Amniotic stem cell (primary cell): ENCODE results near the gene AMMECR1L.
"Not testable (repeated sequence)": the region's sequence is repeated elsewhere in the genome, so short reads cannot be mapped to it uniquely, and the experiment has no call there.

Experiments
- DNase-seq: peaks from one replicate; lab custom pipeline; 2025; lab: John Stamatoyannopoulos, UW

Gene AMMECR1L

DNA sequence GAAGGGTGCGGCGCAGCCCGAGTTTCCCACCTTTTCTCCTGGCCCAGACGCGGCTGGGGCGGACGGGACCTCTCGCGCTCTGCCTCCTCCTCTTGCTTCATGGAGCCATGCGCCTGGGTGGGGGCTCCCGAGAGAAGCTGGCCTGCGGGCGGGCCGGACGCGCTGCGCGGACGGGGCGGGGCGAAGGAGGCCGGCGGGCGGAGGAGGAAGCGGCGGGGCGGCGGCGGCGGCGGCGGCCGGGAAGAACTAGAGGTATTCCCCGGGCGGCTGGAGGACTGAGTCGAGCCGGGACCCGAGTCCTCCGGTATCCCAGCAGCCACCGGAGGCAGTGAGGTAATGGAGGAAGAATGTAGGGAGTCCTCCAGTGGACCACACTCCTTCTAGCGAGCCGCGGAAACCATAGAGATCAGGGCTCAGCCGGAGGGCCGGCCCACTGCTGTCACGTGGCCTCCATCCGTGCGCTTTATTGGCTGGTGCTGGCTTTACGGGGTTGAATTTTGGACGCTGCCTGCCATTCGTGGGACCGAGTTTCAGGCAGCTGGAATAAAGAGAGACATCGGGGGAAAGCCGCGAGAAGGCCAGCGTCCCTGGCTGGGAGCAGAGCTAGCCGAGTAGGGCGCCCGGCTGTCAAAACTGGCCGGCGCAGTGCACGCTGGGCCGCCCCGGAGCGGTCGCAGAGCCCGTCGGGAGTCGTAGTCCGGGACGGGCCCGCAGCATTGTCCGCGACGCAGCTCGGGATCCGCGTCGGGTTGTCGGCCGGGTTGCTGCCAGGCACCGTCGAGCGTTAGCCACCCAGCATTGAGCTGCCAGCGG, at the start of gene AMMECR1L:
TSS of gene AMMECR1L (minus strand) at position 177 of the 813 bp plus-strand sequence. CDS start 11,722 bp downstream, outside the sequence.
- DNase-seq, result not testable (repeated sequence)

DNA sequence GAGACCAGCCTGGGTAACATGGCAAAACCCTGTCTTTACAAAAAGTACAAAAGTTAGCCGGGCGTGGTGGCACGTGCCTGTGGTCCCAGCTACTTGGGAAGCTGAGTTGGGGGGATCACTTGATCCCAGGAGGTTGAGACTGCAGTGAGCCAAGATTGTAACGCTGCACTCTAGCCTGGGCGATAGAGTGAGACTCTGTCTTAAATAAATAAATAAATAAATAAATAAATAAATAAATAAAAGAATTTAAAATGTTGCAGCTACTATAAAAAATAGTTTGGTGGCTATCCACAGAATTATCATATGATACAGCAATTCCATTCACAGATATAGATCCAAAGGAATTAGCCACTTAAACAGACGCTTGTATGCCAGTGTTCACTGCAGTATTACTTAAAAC, 49.6 kb upstream of the AMMECR1L start:
- no peak for DNase-seq

DNA sequence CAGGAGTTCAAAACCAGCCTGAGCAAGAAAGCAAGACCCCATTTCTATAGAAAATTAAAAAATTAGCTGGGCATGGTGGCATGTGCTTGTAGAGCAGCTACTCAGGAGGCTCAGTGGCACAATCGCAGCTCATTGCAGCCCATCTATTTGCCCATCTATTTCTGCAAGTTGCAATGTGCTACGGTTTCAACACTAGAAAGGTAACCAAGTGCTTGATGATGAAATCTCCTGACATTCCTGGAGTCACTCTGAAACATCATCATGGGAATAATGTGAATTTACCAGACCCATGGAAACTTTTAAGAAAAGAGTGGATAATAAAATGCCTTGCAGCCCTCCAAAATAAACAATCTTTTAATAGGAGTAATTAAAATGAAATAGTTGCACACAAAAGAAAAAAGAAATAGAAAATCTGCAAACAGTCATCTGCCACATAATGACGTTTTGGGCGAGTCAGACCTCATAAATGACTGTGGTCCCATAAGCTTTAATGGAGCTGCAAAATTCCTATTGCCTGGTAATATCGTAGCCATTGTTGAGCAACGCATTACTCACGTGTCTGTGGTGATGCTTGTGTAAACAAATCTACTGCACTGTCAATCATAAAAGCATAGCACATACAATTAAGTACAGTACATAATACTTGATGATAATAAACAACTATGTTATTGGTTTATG, 46.6 kb upstream of the AMMECR1L start:
- DNase-seq, result no peak

DNA sequence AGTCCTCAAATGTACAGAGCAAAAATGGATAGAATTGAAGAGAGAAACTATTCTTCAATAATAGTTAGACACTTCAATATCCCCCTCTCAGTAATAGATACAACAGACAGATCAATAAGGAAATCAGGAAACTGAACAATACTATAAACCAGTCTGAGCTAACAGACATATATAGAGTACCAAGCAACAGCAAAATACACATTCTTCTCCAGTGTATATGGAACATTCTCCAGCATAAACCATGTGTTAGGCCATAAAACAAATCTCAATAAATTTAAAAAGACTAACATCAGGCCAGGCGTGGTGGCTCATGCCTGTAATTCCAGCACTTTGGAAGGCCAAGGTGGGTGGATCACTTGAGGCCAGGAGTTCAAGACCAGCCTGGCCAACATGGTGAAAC, 43.7 kb upstream of the AMMECR1L start:
- DNase-seq, result no peak

DNA sequence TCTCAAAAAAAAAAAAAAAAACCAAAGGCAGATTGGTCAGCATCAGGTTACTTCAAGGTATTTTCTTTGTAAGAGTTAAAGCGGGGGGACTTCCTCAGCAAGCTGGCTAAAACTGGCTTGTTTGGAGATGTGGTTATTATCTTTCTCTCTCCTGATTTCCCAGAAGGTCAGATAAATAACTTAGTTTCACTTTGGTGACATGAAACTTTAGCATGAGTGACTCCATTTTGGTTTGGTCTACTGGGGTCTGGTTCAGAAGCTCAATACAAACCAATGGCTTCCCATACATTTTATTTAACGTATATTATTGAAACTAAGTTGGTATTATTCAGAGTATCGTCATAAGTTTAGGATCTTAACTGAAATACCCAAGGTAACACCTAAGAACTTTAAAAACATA, 41.6 kb upstream of the AMMECR1L start:
- no peak for DNase-seq

DNA sequence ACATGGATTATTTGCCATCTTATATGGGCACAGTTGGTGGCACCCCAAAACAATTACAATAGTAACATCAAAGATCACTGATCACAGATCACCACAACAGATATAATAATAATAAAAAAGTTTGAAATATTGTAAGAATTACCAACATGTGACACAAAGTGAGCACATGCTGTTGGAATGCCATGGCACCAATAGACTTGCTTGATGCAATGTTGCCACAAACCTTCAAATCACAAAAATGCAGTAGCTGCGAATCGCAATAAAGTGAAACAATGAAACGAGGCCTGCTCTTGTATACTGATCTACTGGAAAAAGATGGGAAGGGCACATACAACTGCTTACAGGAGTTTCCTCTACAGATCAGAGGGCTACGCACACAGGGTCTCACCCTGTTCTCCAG, 32.2 kb upstream of the AMMECR1L start:
- no peak for DNase-seq

DNA sequence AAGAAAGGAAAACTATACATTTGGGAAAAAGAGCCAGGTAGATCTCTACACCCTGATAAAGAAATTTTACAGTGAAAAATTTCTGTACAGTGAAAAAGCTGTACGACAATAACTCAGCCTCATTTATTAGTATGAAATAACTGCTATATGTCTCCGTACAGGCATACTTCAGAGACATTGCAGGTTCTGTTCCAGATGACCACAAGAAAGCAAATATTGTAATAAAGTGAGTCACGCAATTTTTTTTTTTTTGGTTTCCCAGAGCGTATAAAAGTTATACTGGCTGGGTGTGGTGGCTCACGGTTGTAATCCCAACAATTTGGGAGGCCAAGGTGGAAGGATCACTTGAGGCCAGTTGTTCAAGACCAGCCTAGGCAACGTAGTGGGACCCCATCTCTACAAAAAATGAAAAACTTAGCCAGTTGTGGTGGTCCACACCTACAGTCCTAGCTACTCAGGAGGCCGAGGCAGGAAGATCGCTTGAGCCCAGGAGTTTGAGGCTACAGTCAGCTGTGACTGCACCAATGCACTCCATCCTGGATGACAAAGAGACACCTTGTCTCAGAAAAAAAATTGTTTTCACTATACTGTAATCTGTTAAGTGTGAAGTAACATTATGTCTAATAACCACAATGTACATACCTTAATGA, 28.2 kb upstream of the AMMECR1L start:
- DNase-seq, result no peak

DNA sequence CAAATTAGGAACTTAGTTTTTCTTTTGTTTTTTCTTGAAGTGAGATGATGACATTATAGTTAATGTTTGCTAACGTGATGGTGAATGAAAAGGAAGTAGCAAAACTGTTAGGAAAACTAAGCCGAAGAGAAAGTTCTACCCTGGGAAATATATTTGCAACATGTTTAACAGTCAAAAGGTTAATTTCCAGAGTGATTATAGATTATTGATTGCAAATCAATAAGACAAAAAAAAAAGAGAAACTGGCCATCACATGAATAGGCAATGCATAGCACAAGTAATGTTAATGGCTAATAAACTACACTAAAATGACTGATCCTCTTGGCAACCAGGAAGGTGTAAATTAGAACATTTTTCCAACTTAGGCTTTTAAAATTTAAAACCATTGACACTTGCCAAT, 26.0 kb upstream of the AMMECR1L start:
- DNase-seq, result no peak

DNA sequence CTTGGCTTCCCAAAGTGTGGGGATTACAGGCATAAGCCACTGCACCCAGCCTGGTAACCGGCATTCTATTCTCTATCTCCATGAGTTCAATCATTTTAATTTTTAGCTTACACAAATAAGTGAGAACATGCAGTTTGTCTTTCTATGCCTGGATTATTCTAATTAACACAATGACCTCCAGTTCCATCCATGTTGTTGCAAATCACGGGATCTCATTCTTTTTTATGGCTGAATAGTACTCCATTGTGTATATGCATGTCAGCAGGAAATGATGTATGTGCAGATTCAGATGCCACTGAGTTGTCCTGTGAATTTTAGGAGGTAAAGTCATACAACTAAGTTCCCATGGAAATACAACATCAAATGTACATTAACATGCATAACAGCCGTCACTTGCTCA, 24.7 kb upstream of the AMMECR1L start:
- DNase-seq, result no peak

DNA sequence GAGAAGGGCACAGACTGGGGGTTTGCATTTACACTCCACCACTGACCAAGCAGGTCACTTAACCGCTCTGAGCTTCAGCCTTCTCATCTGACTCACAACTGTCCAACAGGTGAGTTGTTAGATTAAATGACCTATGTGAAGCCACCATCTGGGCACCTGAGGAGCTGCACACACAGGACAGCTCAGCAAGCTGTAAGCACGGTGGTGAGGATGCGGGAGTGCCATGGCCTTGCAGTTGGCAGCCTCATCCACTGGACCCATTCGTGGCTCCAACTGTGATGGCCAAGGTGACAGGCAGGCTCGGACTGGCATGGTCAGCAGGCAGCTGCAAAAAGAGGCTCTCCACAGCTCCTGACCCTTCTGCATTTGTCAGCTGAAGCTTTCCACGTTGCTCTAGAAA, 23.3 kb upstream of the AMMECR1L start:
- DNase-seq, result no peak

DNA sequence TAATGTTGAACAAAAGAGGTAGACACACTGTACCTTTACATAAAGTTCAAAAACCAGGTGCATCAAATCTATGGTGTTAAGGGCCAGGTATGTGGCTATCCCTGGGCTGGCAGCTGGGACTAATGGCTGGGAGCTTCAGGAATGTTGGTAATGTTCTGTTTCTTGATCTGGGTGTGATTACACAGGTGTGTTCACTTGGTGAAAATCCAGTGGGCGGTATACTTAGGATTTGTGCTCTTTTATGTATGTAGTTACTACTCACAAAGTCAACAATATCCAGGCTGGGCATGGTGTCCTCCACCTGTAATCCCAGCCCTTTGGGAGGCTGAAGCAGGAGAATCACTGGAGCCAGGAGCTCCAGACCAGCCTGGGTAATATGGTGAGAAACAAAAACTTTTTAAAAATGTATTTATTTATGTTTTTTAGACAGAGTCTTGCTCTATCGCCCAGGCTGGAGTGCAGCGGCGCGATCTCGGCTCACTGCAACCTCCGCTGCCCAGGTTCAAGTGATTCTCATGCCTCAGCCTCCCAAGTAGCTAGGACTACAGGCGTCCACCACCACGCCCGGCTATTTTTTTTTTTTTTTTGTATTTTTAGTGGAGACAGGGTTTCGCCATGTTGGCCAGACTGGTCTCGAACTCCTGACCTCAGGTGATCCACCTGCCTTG, 22.1 kb upstream of the AMMECR1L start:
- not testable (repeated sequence) for DNase-seq

DNA sequence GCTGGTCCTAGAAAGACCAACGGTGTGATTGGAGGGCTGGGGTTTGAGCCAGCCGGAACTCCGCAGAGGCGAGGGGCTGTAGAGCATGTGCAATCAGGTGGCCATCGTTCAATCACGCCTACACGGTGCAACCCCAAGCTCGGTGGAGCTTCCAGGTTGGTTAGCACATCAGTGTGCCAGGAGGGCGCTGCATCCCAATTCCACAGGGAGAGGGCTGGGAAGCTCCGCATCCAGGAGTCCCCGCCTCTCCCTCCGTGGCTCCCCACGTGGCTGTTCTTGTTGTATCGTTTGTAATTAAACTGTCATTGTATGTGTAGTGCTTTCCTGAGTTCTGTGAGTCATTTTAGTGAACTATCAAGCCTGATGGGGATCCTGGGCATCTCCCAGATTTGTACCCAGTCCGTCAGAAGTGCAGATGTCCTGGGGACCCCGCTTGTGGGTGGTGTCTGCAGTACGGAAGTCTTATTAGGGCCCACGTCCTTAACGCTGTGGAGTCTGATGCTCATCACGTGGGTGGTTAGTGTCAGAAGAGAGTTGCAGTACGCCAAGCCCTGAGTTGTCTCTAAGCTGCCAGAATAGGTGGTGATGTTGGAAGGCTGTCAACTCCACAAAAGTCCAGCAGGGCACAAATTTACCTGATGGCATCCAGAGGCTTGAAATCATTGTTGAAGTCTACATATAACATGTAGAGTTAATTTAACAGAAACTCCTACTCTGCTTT, 20.6 kb upstream of the AMMECR1L start:
- no peak for DNase-seq

DNA sequence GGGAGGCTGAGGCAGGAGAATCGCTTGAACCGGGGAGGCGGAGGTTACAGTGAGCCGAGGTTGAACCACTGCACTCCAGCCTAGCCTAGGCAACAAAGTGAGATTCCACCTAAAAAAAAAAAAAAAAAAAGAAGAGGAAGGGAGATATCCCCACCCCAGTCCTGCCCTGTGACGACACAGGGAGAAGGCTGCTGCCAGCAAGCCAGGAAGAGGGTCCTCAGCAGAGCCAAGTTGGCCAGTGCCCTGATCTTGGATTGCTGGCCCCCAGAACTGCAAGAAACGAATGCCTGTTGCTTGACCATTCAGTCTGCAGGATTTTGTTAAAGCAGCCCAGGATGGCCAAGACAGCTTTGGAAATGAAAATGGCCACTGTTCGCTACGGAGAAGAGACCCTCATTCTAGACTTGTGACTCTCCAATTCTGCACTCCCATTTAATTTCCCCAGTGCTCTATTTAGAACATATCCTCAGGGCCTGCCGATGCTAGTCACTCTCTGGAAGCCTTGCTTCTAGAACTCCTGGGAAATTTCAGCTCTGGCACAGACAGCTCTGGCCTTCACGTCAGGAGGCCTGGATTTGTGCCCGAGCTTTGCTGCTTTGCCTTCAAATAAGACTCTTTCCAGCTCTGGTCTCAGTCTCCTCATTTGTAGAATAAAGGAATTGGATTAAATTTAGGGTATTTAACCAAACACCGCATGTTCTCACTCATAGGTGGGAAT, 15.7 kb upstream of the AMMECR1L start:
- no peak for DNase-seq

DNA sequence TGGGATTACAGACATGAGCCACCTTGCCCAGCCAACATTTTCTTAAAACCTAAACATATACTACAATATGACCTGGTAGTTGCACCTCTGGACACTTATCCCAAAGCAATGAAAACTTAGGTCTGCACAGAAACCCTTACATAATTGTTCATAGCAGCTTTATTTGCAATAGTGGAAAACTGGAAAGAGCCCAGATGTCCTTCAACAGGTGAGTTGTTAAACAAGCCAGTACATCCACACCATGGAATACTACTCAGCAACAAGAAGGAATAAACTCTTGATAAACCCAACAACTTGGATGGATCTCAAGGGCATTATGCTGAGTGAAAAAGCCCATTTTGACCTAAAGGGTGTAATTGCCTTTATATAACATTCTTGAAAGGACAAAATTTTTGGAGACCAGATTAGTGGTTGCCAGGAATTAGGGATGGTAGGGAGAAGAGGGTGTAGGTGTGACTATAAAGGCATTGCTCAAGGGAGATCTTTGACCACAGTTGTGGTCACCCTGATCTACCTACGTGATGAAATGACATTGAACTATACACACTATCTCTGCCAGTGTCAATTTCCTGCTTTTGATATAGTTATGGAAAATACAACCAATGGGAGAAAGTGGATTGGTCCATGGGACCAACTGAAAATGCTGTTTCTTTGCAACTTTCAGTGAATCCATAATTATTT, 11.9 kb upstream of the AMMECR1L start:
- no peak for DNase-seq

DNA sequence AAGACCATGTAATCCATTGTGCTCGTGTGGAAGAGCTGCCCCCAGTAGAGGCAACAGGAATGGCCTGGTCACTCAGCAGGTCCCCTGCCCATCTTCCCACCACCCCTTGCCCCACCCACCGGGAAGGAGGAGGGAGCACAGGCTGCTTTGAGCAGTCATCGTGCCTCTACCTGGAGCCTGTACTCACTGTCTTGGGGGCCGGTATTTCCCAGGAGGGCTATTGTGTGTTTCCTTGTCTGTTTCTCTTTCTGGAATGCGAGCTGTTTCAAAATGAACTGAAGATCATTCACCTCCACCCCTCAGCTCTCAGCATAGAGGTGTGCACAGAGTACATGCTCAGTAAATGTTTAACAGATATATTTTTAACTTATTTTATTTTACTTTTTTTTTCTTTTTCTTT, 7.7 kb upstream of the AMMECR1L start:
- DNase-seq, result no peak

DNA sequence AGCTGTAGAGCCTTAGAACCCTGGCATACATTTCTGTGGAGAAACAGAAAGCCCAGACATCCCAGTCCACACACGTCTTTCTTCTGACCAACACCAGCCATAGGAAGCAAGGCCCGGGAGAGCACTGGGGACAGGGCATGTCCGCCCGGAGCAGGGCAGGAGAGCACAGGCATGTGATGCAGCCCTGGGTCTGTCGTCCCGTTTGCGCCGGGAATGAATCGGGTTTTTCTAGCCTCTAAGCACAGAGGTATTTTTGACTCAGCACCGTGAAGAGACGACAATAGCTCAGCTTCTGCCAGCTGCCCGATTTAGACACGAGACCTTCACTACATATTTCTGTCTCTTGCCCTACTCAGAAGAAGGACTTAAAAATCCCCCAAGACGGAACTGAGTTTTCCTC, 7.3 kb upstream of the AMMECR1L start:
- no peak for DNase-seq

DNA sequence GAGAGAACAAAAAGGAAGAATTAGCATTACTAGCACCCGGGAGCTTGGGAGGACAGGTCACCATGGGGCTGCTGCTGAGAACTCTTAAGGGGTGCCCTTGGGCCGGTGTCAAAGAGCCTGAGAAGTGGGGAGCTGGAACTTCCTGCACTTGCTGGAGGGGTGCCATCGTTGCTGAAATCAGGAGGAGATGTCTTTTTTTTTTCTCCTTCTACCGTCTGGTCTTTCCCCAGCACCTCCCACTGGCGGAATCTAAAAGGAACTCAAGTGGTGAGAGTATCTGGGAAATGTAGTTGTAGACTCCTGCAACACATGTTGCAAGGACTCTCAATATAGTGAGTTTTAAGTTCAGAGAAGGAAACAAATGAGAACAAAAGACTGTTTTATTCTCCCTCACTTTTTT, 6.1 kb upstream of the AMMECR1L start:
- no peak for DNase-seq

DNA sequence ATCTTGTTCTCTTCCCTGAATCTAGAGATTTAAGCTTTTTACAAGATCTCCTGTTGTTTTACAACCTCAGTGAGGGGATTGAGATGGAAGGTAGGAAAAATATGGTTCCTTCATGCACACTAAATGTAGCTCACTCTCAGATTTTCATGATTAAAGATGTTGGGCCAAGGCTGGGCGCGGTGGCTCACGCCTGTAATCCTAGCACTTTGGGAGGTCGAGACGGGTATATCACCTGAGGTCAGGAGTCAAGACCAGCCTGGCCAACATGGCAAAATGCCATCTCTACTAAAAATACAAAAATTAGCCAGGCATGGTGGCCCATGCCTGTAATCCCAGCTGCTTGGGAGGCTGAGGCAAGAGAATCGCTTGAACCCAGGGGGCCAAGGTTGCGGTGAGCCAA, 5.0 kb upstream of the AMMECR1L start:
- DNase-seq, result not testable (repeated sequence)

DNA sequence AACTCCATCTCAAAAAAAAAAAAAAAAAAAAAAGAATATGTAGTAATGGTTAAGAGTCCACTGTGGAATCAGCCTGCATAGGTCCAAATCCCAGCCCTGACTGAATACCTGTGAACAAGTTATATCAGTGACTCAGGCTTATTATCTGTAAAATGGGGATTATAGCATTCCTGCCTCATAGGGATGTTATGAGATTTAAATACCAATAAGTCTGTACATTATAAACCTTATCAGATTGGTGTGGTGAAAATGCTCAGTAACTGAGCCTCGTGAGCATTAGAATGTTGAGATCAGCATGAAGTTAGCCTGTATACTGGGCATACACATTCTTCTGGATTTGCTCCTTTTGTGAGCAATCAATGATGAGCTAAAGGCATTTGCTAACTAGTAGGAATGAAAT, 3.0 kb upstream of the AMMECR1L start:
- no peak for DNase-seq

DNA sequence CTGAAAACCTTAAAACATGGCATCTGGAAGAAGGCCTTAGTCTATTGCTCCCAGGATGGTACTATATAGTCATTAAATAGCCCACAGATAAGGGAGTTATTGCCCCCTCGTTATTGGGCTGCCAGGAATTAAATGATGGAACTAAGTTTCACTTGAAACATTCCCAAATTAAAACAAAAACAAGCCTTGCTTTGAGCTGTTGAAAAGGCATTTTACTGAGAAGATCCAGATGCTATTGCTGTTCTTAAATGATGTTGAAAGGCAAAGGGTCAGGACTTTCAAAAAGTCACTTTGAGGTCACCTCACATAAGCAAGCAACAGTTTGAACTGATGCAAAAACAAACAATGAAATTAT, 2.0 kb upstream of the AMMECR1L start:
- DNase-seq, result no peak
